Measurements from ENCODE around the gene PCNX1.

The PCNX1 gene

GRCh38 chr14:71136386-71137060 lies 229.3 kb downstream of the PCNX1 start:
- Histone ChIP-seq H3K4me3 (replicated peaks; ENCODE audit: low read depth, low read length) (no peak overlapping the region), H3K27me3 (replicated peaks; ENCODE audit: control insufficient read depth, insufficient read depth, low read length) (no peaks in the 10 kb centered on the region; the same call in 1 of the 2 replicates), H3K36me3 (ENCODE audit: control insufficient read depth, insufficient read depth, low read length) (no peaks in the 10 kb centered on the region)
- no peak for DNase-seq (ENCODE audit: extremely low read depth, insufficient read length)
- TF ChIP-seq CTCF (IDR thresholded peaks at IDR 0.05; ENCODE audit: insufficient read depth, low read length, poor library complexity, severe bottlenecking) = no peak

DNA sequence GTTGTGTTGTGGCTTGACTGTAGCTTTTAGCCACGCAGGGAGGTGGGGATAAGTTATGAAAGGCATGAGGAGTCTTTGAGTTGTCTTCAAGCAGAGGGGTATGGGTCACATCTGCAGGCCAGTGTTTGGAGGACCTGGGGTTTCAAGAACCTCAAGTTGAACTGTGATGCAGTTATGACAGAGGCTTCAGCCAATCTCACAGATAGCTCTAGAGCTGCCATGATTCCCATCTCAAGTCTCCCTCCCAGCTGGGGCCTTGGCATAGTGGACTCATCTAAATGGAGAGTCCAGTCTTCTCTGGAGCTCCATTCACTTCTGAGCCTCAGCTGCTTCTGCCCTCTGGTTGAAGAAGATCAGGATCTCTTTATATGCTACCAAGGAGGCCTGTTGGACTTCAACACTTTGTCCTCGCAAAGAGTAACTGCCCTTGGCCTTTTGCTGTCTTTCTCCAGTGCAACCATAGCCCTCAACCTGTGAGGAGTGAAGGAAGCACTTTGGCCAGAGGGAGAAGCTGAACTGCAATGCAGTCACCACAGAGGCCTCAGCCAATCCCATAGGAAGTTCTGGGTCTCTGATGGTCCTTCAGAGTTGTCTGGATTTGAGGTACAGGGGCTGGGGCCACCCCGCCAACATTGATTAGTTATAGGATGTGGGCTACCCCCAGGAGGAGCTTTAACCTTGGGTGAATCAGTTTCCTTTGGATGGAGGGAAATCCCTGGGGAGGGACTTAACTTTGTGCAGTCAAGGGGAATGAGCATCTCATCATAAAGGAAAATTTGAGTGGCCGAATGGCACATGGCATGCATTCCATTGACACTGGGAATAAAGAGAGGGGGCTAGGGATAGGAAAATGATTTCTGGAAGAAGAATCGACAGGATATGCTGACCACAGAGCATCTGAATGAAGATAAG lies 230.5 kb downstream of the PCNX1 start:
- Histone ChIP-seq H3K4me3 (replicated peaks; ENCODE audit: low read depth, low read length) (no peak overlapping the region), H3K27me3 (replicated peaks; ENCODE audit: control insufficient read depth, insufficient read depth, low read length) (no peaks in the 10 kb centered on the region; the same call in 1 of the 2 replicates), H3K36me3 (ENCODE audit: control insufficient read depth, insufficient read depth, low read length) (no peaks in the 10 kb centered on the region)
- no peak for TF ChIP-seq CTCF (IDR thresholded peaks at IDR 0.05; ENCODE audit: insufficient read depth, low read length, poor library complexity, severe bottlenecking)
- no peak for DNase-seq (ENCODE audit: extremely low read depth, insufficient read length)

GRCh38 chr14:71138448-71139293 lies 231.4 kb downstream of the PCNX1 start:
- DNase-seq (ENCODE audit: extremely low read depth, insufficient read length) = peak; percentile 36
- no peaks in the 10 kb centered on the region for H3K27me3 ChIP-seq (replicated peaks; ENCODE audit: control insufficient read depth, insufficient read depth, low read length)
- H3K4me3 ChIP-seq (replicated peaks; ENCODE audit: low read depth, low read length) = no peak overlapping the region
- no peaks in the 10 kb centered on the region for H3K36me3 ChIP-seq (ENCODE audit: control insufficient read depth, insufficient read depth, low read length)
- TF ChIP-seq CTCF (IDR thresholded peaks at IDR 0.05; ENCODE audit: insufficient read depth, low read length, poor library complexity, severe bottlenecking) = peak; percentile 95

DNA sequence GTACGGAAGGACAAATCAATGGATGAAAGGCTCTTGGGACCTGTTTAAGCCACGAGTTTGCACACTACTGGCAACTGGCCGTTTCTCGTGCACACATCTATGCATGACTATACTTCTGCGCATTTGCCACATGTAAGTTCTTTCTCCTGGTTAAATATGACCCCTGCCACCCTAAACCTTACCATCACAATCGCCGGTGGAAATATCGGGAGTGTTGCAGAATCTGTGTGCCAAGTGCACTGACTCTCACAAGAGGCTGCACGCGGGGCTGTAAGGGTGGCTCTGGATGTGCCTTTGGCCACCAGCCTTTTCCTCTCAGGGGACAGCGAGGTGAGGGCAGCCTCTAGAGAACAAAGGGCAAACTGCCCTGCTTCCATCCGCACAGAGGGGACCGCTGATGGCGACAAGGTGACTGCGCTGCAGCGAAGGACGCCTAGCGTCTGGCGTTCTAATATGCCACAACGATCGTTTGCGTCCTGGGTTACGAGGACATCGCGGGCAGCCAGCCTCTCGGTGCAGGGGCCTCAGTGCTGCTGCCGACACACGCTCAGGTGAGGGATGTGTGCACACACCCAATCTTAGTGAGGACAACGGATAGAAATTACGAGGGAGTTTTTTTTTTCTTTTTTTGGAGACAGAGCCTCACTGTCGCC lies 232.2 kb downstream of the PCNX1 start:
- no peak for TF ChIP-seq CTCF (IDR thresholded peaks at IDR 0.05; ENCODE audit: insufficient read depth, low read length, poor library complexity, severe bottlenecking)
- Histone ChIP-seq H3K27me3 (replicated peaks; ENCODE audit: control insufficient read depth, insufficient read depth, low read length) (no peaks in the 10 kb centered on the region), H3K36me3 (ENCODE audit: control insufficient read depth, insufficient read depth, low read length) (no peaks in the 10 kb centered on the region), H3K4me3 (replicated peaks; ENCODE audit: low read depth, low read length) (no peak overlapping the region)
- no peak for DNase-seq (ENCODE audit: extremely low read depth, insufficient read length)

GRCh38 chr14:71140157-71140556 lies 232.9 kb downstream of the PCNX1 start:
- no peak for DNase-seq (ENCODE audit: extremely low read depth, insufficient read length)
- no peaks in the 10 kb centered on the region for H3K36me3 ChIP-seq (ENCODE audit: control insufficient read depth, insufficient read depth, low read length)
- H3K27me3 ChIP-seq (replicated peaks; ENCODE audit: control insufficient read depth, insufficient read depth, low read length) = no peaks in the 10 kb centered on the region
- no peak for TF ChIP-seq CTCF (IDR thresholded peaks at IDR 0.05; ENCODE audit: insufficient read depth, low read length, poor library complexity, severe bottlenecking)
- H3K4me3 ChIP-seq (replicated peaks; ENCODE audit: low read depth, low read length) = no peak overlapping the region
